IPS-20b (cell line): Measurements from ENCODE around the gene IL11RA.
"Not testable (repeated sequence)": the region's sequence is repeated elsewhere in the genome, so short reads cannot be mapped to it uniquely, and the experiment has no call there.

Experiments
- H3K27ac ChIP-seq: one replicate; pipeline ENCODE4 v1.5.1; 2013; ENCODE audit warnings: low read length
- H3K27me3 ChIP-seq: 2 replicates; pipeline ENCODE4 v1.6.1; 2013; ENCODE audit warnings: mild to moderate bottlenecking, low read length, inconsistent platforms; ENCODE audit not compliant: insufficient read depth
- H3K36me3 ChIP-seq: 2 replicates; pipeline ENCODE4 v1.6.1; 2013; ENCODE audit warnings: low read depth, mild to moderate bottlenecking, inconsistent platforms, low read length, moderate library complexity; ENCODE audit not compliant: insufficient read depth
- H3K4me1 ChIP-seq: 2 replicates; pipeline ENCODE4 v1.6.1; 2013; ENCODE audit warnings: mild to moderate bottlenecking, control low read depth, inconsistent platforms, low read length, moderate library complexity; ENCODE audit not compliant: insufficient read depth
- H3K4me3 ChIP-seq: 2 replicates; pipeline ENCODE4 v1.5.1; 2013; ENCODE audit warnings: mild to moderate bottlenecking, low read length, inconsistent platforms
- H3K9ac ChIP-seq: 2 replicates; pipeline ENCODE4 v1.6.1; 2013; ENCODE audit warnings: low read depth, mild to moderate bottlenecking, inconsistent platforms, low read length, moderate library complexity
- H3K9me3 ChIP-seq: 2 replicates; pipeline ENCODE4 v1.6.1; 2013; ENCODE audit warnings: mild to moderate bottlenecking, low read depth, low read length, inconsistent platforms; ENCODE audit not compliant: insufficient read depth

IL11RA gene

GRCh38 chr9:34633851-34634550, 18.0 kb upstream of the IL11RA start:
- no peaks in the 10 kb centered on the region for H3K9me3 ChIP-seq
- H3K9ac ChIP-seq = no peak overlapping the region
- peaks cover 55% of the 10 kb centered on the region for H3K27me3 ChIP-seq
- H3K36me3 ChIP-seq = peaks cover 11% of the 10 kb centered on the region
- H3K27ac ChIP-seq = no peak overlapping the region
- peaks cover 6% of the 10 kb centered on the region; the same call in 1 of the 2 replicates for H3K4me1 ChIP-seq
- no peak overlapping the region for H3K4me3 ChIP-seq

- Histone ChIP-seq H3K4me1 (peaks cover 6% of the 10 kb centered on the region; the same call in 1 of the 2 replicates), H3K36me3 (peaks cover 11% of the 10 kb centered on the region), H3K27me3 (peaks cover 48% of the 10 kb centered on the region), H3K9me3 (no peaks in the 10 kb centered on the region), H3K9ac (no peak overlapping the region), H3K4me3 (no peak overlapping the region), H3K27ac (no peak overlapping the region)
These were observed 17.3 kb upstream of the IL11RA start for GRCh38 chr9:34634551-34635248.

- H3K36me3 ChIP-seq = peaks cover 11% of the 10 kb centered on the region
- no peak overlapping the region for H3K27ac ChIP-seq
- no peak overlapping the region for H3K9ac ChIP-seq
- H3K4me1 ChIP-seq = peaks cover 6% of the 10 kb centered on the region; the same call in 1 of the 2 replicates
- H3K9me3 ChIP-seq = no peaks in the 10 kb centered on the region
- no peak overlapping the region for H3K4me3 ChIP-seq
- peaks cover 39% of the 10 kb centered on the region for H3K27me3 ChIP-seq
These were observed 16.4 kb upstream of the IL11RA start for GRCh38 chr9:34635556-34635955.

- Histone ChIP-seq H3K36me3 (peaks cover 11% of the 10 kb centered on the region), H3K9me3 (no peaks in the 10 kb centered on the region), H3K9ac (peak overlapping the region; percentile 46; the same call in 1 of the 2 replicates), H3K4me1 (peaks cover 6% of the 10 kb centered on the region; the same call in 1 of the 2 replicates), H3K27me3 (peaks cover 26% of the 10 kb centered on the region), H3K27ac (no peak overlapping the region), H3K4me3 (peak overlapping the region; percentile 77)
These were observed 15.1 kb upstream of the IL11RA start for GRCh38 chr9:34636791-34637355.

- no peaks in the 10 kb centered on the region for H3K9me3 ChIP-seq
- H3K9ac ChIP-seq = peak within 1 kb of the TSS; percentile 46; the same call in 1 of the 2 replicates
- H3K4me1 ChIP-seq = peaks cover 6% of the 10 kb centered on the region; the same call in 1 of the 2 replicates
- peaks cover 11% of the 10 kb centered on the region for H3K36me3 ChIP-seq
- peaks cover 19% of the 10 kb centered on the region for H3K27me3 ChIP-seq
- H3K4me3 ChIP-seq = peak within 1 kb of the TSS; percentile 77
- H3K27ac ChIP-seq = no peak within 1 kb of the TSS
These were observed 14.4 kb upstream of the IL11RA start, which contains the start of gene SIGMAR1 for GRCh38 chr9:34637356-34638137. TSS of gene SIGMAR1 (minus strand) at chr9:34637787. CDS start at chr9:34637697, 90 bp downstream.

- Histone ChIP-seq H3K27me3 (peaks cover 14% of the 10 kb centered on the region), H3K4me1 (peaks cover 6% of the 10 kb centered on the region; the same call in 1 of the 2 replicates), H3K36me3 (peaks cover 11% of the 10 kb centered on the region), H3K27ac (no peak overlapping the region), H3K9ac (peak overlapping the region; percentile 46; the same call in 1 of the 2 replicates), H3K4me3 (peak overlapping the region; percentile 77), H3K9me3 (no peaks in the 10 kb centered on the region)
These were observed 13.9 kb upstream of the IL11RA start for GRCh38 chr9:34638138-34638445.

- H3K27ac ChIP-seq, H3K9me3 ChIP-seq, H3K4me1 ChIP-seq, H3K9ac ChIP-seq, H3K4me3 ChIP-seq: not testable (repeated sequence)
- H3K27me3 ChIP-seq = peaks cover 14% of the 10 kb centered on the region
- peaks cover 11% of the 10 kb centered on the region for H3K36me3 ChIP-seq
These were observed 12.7 kb upstream of the IL11RA start for GRCh38 chr9:34639322-34639721.

- H3K36me3 ChIP-seq = no peaks in the 10 kb centered on the region
- H3K9ac ChIP-seq = no peak overlapping the region
- no peak overlapping the region for H3K4me3 ChIP-seq
- peaks cover 6% of the 10 kb centered on the region; the same call in 1 of the 2 replicates for H3K27me3 ChIP-seq
- H3K4me1 ChIP-seq = peaks cover 18% of the 10 kb centered on the region
- H3K9me3 ChIP-seq = no peaks in the 10 kb centered on the region
- H3K27ac ChIP-seq = no peak overlapping the region
These were observed 9.3 kb upstream of the IL11RA start for GRCh38 chr9:34642679-34643078.

- H3K4me3 ChIP-seq = peak overlapping the region; percentile 53
- H3K27me3 ChIP-seq = no peaks in the 10 kb centered on the region
- peak overlapping the region; percentile 42 for H3K9ac ChIP-seq
- H3K36me3 ChIP-seq = peaks cover 20% of the 10 kb centered on the region
- H3K27ac ChIP-seq = peak overlapping the region; percentile 49
- H3K9me3 ChIP-seq = no peaks in the 10 kb centered on the region
- H3K4me1 ChIP-seq = peaks cover 12% of the 10 kb centered on the region
These were observed 7.1 kb upstream of the IL11RA start for GRCh38 chr9:34644766-34645314.

GRCh38 chr9:34646211-34647083, 5.5 kb upstream of the IL11RA start, which contains the start of gene GALT:
TSS of gene GALT (plus strand) at chr9:34646675. CDS start at chr9:34646705, 30 bp downstream.
- peak within 1 kb of the TSS; percentile 91 for H3K9ac ChIP-seq
- peaks cover 26% of the 10 kb centered on the region for H3K36me3 ChIP-seq
- no peaks in the 10 kb centered on the region for H3K27me3 ChIP-seq
- peak within 1 kb of the TSS; percentile 95 for H3K4me3 ChIP-seq
- H3K4me1 ChIP-seq = peaks cover 14% of the 10 kb centered on the region
- H3K9me3 ChIP-seq = no peaks in the 10 kb centered on the region
- peak within 1 kb of the TSS; percentile 88 for H3K27ac ChIP-seq
